HL-60 (cell line): Measurements from ENCODE around the gene EPS8.

ENCODE experiments used
- DNase-seq, 2 experiments: peaks; one replicate each; pipeline ENCODE4 v3.0.0-alpha.2; 2010 to 2020; ENCODE audit warnings: low read depth in 1 of 2, low spot score in 1 of 2
- H3K27ac ChIP-seq: fragments of 250-450 bp; sonication (Bioruptor Pico); replicated peaks from 2 replicates; pipeline ENCODE4 v1.5.1; 2020; ENCODE audit warnings: mild to moderate bottlenecking, moderate library complexity
- H3K27me3 ChIP-seq: fragments of 250-450 bp; sonication (Bioruptor Pico); 2 replicates; pipeline ENCODE4 v1.5.1; 2021; ENCODE audit warnings: mild to moderate bottlenecking, moderate library complexity; ENCODE audit not compliant: insufficient read depth, poor library complexity, severe bottlenecking
- H3K4me3 ChIP-seq: replicated peaks from 2 replicates; pipeline ENCODE4 v1.5.1; 2011; ENCODE audit warnings: mild to moderate bottlenecking, control low read depth, low read length; ENCODE audit not compliant: insufficient read depth
- GABPA ChIP-seq: IDR thresholded peaks from 2 replicates; pipeline ENCODE4 v1.6.1; 2012; ENCODE audit warnings: low read depth
- POLR2AphosphoS5 ChIP-seq: IDR thresholded peaks from 2 replicates; pipeline ENCODE4 v1.6.1; 2012; ENCODE audit warnings: low read depth
- REST ChIP-seq: IDR thresholded peaks from 2 replicates; pipeline ENCODE4 v1.6.1; 2012; ENCODE audit warnings: low read depth; ENCODE audit not compliant: insufficient replicate concordance
- SPI1 ChIP-seq: IDR thresholded peaks from 2 replicates; pipeline ENCODE4 v1.6.1; 2012; ENCODE audit warnings: low read depth, mild to moderate bottlenecking, borderline replicate concordance
- TF ChIP-seq, protein P1 (sequence below): IDR thresholded peaks from one replicate; pipeline ENCODE4 v1.5.1; 2011; ENCODE audit warnings: low read length, control low read depth, inconsistent platforms; ENCODE audit not compliant: insufficient read depth

EPS8 gene

DNA sequence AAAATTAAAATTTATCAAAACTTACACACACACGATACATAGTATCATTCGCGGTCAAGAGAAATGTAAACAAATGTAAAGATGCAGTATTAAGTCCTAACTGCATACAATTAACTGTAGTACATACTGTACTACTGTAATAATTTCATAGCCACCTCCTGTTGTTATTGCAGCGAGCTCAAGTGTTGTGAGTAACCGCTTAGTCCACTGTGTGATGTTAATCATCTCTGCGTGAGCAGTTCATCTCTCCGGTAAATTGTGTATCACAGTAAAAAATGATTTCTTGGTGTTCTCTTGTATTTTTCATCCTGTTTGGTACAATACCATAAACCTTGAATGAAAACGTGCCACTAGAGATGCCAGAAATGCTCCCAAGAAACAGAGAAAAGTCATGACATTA lies 6.5 kb downstream of the EPS8 start:
- no peak for DNase-seq

GRCh38 chr12:15779925-15780324 lies 9.3 kb downstream of the EPS8 start:
- no peak for DNase-seq
- H3K27me3 ChIP-seq: no peaks in the 10 kb centered on the region
- no peak overlapping the region for H3K27ac ChIP-seq
- H3K4me3 ChIP-seq: no peak overlapping the region
- TF ChIP-seq REST (no peak), GABPA (no peak), SPI1 (no peak), POLR2AphosphoS5 (no peak)
- TF ChIP-seq, protein P1, sequence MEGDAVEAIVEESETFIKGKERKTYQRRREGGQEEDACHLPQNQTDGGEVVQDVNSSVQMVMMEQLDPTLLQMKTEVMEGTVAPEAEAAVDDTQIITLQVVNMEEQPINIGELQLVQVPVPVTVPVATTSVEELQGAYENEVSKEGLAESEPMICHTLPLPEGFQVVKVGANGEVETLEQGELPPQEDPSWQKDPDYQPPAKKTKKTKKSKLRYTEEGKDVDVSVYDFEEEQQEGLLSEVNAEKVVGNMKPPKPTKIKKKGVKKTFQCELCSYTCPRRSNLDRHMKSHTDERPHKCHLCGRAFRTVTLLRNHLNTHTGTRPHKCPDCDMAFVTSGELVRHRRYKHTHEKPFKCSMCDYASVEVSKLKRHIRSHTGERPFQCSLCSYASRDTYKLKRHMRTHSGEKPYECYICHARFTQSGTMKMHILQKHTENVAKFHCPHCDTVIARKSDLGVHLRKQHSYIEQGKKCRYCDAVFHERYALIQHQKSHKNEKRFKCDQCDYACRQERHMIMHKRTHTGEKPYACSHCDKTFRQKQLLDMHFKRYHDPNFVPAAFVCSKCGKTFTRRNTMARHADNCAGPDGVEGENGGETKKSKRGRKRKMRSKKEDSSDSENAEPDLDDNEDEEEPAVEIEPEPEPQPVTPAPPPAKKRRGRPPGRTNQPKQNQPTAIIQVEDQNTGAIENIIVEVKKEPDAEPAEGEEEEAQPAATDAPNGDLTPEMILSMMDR: no peak

More for the DNA sequence above, 6.5 kb downstream of the EPS8 start:
- Histone ChIP-seq H3K27me3 (peaks cover 18% of the 10 kb centered on the region), H3K27ac (no peak overlapping the region), H3K4me3 (no peak overlapping the region)
- TF ChIP-seq, protein P1: no peak
- TF ChIP-seq REST: no peak
- no peak for TF ChIP-seq POLR2AphosphoS5
- TF ChIP-seq SPI1: no peak
- TF ChIP-seq GABPA: no peak

- H3K27me3 ChIP-seq: no peaks in the 10 kb centered on the region
- H3K4me3 ChIP-seq: no peak overlapping the region
- TF ChIP-seq GABPA: no peak
- TF ChIP-seq POLR2AphosphoS5: no peak
- TF ChIP-seq, protein P1: no peak
- no peak for TF ChIP-seq REST
- no peak for TF ChIP-seq SPI1
- no peak for DNase-seq
- no peak overlapping the region for H3K27ac ChIP-seq
Measured at GRCh38 chr12:15778126-15778525, 11.1 kb downstream of the EPS8 start.
